ENCODE measurements around the gene RASSF3.
A peak's percentile ranks its signal among the peaks of the same experiment; 100 is the strongest.
"Not testable (repeated sequence)": the region's sequence is repeated elsewhere in the genome, so short reads cannot be mapped to it uniquely, and the experiment has no call there.

Gene RASSF3

DNA sequence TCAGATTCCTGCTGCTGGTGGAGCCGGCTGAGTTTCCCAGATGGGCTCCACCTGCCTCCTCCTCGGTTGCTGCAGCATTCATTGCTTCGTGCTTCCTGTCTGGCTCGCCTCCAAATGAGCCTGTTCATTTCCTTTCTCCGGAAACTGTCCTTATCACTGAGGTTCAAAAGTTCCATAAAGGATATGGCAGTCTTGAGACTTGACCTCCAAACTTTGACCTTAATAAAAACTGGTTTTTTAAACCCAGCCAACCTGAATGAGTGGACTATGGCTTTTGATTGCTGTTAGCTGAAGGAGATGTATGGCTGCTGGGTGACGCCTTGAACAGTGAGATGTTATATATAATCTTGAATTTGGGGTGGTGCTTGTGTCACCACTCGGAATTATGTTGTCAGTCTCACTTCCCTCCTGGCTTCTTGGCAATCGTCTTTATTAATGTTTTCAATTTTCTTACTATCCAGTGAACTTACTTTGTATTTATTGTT lies 62.7 kb downstream of the RASSF3 start:
- DNase-seq, result peak; percentile 75

DNA sequence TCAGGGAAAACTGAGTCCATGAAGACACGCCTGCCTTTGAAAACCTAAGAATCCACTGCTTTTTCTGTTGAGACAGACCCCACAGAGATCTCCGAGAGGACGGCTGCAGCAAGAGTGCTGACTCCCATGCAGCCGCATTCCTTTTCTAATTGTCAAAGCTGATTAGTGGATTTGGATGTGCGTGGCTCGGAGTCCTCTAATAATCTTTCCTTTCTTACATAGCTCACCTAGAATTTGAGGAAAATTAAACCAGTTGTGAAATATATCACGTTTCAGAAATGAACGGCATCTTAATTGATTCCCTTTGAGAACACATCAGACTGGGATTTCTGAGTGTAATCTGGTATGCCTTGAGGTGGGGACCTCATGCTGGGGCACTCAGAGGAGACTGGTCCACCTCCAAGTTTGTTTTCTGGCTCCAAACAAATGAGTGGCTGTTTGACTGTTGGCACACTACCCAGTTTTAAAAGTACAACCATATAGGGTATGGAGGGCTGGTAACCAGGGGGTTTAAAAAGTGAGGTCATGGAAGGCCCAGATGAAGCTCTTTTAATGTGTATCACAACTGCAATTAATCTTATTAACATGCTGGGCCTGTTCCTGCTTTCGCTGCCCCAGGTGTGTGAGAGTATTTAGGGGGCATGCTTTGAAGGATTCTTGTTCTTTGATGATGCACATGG lies 63.3 kb downstream of the RASSF3 start:
- DNase-seq, result peak; percentile 81

- no peak for DNase-seq
These were observed 64.2 kb downstream of the RASSF3 start for GRCh38 chr12:64674367-64674922.

DNA sequence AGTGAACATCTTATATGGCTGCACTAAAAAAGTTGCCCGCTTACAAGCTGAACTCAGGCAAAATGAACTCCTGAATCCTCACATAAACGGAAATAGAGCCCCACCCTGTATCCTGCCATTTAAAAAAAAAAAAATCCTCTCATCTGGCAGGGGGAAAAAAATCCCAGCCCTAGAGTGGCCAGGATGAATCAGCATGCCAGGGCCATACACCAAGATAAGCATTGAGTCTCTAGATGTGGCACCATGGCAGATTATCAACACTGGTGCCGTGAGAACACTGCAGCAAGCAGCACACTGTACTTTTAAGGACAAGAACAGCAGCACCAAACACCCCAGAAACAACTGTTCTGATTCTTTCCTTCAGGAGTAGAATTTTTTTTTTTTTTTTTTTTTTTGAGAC lies 65.5 kb downstream of the RASSF3 start:
- no peak for DNase-seq

GRCh38 chr12:64678248-64678647 lies 68.0 kb downstream of the RASSF3 start:
- DNase-seq, result peak; percentile 76

DNA sequence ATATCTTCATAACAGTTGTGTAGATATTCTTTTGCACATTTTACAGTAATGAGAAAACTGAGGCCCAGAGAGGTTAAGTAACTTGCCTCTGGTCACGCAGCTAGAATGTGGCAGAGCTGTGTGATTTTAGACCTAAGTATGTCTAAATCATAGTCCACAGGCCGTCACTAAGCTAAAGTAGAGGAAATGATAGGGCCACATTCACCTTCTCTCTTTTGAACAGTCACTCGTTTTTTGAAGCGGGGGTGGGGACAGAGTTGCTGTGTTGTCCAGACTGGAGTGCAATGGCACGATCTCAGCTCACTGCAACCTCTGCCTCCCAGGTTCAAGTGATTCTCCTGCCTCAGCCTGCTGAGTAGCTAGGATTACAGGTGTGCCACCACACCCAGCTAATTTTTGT lies 68.5 kb downstream of the RASSF3 start:
- no peak for DNase-seq

GRCh38 chr12:64679487-64680001 lies 69.2 kb downstream of the RASSF3 start:
- peak; percentile 70 for DNase-seq

- DNase-seq, result peak; percentile 40
These were observed 69.9 kb downstream of the RASSF3 start for GRCh38 chr12:64680235-64680634.

DNA sequence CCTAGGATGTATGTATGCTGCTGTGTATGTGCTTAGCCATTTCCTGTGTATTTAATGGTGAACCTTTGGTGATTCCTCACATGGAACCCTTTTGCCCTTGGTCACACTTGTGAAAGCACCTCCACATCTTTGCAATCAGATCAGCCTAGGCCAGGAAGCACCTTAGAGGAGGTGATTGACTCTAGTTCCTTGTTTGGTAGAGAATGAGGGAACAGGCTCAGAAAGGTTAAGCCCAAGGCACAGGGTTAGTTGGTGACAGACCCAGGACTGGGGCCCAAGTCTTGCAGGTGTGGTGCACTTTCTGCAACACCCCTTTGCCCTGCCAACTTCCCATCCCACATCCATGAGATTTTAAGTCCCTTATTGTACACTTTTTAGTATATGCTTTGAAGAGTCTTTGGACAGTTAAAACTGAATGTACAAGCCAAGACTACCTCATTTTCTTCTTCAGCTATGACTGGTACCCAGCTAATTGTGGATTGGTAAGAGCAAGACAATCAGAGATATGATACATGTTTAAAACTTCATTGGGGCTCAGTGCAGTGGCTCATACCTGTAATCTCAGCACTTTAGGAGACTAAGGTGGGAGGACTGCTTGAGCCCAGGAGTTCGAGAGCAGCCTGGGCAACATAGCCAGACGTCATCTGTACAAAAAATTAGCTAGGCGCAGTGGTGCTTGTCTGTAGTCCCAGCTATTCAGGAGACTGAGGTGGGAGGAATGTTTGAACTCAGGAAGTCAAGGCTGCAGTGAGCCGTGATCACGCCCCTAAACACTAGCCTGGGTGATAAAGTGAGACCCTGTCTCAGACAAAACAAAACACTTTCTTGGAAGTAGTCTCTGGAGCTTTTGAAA lies 71.1 kb downstream of the RASSF3 start:
- DNase-seq, result no peak

DNA sequence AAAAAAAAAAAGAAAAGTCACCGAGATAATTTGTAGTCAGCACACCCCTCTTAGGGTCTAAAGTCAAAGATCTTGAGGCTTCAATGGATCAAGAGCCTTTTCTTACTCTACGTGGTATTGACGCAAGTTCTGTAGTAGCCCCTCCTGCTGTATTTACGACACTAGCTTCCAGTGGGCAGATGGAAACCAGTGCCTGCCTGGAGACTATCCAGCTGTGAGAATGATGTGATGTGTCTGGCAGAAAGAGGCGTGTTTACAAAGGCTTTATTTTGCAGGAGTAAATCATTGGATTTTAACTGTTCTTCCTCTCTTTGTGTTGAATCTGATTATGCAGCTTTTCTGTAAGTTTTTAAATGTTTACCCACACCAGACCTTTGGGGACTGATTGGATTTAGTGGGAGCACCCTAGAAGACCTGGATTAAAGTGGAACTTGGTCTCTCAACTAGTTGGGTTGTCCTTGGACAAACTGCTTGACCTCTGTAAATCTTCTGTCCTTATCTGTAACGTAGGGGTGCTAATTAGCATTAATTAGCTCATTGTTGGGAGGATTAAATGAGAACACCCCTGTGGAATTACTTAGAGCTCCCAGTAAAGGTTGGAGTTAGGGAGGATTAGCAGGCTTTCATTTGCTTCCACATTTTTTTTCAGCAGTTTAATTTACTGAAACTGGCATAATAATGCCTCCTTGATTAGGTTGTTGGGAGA lies 72.4 kb downstream of the RASSF3 start:
- DNase-seq, result peak; percentile 66

DNA sequence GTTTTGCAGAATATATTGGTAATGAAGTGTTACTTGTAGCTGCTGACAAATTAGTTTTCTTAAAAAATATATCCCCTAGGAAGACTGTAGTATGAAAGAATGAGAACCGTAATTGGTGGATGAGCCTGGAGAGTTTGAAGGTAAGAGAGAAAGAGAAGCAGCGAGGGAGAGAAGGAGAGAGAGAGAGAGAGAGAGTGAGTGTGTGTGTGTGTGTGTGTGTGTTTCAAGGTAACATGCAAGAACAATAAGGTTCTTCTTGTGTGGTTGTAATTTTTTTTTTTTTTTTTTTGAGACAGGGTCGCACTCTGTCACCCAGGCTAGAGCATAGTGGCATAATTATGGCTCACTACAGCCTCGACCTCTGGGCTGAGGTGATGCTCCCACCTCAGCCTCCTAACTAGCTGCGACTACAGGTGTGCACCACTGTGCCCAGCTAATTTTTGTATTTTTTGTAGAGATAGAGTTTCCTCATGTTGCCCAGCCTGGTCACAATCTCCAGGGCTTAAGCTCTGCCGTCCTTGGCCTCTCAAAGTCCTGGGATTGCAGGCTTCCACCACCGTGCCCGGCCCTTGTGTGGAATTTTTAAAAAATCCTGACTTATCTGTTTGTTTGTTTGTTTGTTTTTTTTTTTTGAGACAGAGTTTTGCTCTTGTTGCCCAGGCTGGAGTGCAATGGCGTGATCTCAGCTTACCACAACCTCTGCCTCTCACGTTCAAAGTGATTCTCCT lies 73.7 kb downstream of the RASSF3 start:
- DNase-seq, result no peak

DNA sequence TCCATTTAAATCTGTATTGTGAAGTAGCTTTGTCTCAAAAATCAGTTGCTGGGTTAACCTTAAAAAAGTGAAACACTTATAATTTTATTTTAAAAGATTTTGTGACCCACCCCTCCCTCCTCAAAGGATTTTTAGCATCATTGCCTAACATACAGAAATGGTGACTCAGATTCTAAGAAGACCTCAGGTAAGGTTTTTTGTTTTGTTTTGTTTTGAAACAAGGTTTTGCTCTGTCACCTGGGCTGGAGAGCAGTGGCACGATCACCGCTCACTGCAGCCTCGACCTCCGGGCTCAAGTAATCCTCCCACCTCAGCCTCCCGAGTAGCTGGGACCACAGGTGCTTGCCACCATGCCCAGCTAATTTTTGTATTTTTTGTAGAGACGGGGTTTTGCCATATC lies 74.8 kb downstream of the RASSF3 start:
- DNase-seq, result no peak

DNA sequence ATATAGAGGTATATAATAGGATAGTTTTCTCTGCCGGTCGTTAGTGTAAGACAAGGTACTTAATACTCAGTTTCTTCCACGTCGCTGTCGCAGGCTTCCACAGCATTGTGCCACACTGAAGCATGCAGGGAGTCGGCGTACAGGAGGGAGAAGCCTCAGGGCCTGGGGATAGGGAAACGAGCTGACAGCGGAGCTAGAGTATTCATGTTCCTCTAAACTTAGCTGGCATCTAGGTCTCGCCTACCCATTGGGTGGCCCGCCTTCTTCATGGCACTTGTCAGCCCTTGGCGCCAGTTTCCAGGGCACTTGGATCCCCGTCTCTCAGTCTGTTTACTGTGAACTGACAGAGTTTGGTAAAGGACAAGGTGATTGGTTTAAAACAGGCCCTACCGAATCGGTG lies 75.3 kb downstream of the RASSF3 start:
- no peak for DNase-seq

GRCh38 chr12:64687816-64688215 lies 77.5 kb downstream of the RASSF3 start:
- no peak for DNase-seq

GRCh38 chr12:64688219-64688618 lies 77.9 kb downstream of the RASSF3 start:
- no peak for DNase-seq

DNA sequence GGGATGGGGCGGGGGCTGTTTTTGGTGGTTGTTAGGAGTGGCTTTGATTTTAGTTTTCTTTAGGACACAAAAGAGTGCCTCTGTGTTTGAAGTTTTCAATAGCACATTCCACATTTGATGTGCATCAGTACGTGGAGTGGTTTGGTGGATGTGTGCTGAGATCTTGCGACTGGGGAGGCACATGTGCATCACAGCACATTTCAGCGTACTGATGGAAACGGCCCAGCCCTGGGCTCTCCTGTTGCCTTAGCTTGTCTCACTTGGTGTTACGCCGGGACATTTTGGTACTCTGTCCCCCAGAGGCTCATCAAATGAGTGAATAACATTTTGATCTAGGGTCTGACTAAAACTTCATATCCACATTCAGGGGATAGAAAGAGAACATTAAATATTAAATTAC lies 78.4 kb downstream of the RASSF3 start:
- DNase-seq, result no peak

- not testable (repeated sequence) for DNase-seq
These were observed 79.9 kb downstream of the RASSF3 start for GRCh38 chr12:64690236-64690635.

GRCh38 chr12:64691227-64691794 lies 81.0 kb downstream of the RASSF3 start:
- DNase-seq, result no peak

DNA sequence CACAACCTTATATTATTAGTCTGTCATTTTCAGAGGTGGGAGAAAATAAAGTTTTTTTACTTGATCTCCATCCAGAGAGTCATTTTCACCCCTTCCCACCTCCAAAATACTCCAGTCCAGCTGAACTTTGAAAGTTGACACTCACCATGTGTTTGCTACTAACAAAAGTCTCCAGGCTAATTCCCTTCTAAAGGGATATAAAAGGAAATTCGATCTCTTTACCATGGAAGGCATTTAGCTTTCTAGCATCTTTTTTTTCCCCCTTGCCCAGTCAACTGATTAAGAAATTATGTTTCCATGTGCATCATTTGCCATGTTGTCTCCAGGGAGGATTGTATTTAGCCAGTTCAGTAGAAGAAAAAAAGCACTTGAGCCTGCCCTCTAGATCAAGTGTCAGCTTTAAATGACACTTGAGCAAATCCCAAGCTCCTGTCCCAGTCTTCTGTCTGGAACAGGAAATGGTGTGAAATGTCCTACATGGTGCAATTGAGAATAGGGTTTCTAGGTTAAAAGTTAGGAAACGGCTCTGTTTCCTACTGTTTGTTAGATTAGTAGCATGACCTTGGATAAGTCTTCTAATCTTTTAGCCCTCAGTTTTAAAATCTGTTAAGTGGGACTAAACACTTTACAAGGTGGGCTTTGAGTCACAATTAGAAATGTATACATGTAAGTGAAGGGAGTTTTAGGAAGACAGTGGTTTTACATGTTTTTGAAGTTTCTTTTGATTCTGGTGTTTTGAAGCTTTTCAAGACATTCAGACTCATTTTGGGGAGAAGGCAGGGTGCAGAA lies 81.7 kb downstream of the RASSF3 start:
- DNase-seq, result peak; percentile 16

DNA sequence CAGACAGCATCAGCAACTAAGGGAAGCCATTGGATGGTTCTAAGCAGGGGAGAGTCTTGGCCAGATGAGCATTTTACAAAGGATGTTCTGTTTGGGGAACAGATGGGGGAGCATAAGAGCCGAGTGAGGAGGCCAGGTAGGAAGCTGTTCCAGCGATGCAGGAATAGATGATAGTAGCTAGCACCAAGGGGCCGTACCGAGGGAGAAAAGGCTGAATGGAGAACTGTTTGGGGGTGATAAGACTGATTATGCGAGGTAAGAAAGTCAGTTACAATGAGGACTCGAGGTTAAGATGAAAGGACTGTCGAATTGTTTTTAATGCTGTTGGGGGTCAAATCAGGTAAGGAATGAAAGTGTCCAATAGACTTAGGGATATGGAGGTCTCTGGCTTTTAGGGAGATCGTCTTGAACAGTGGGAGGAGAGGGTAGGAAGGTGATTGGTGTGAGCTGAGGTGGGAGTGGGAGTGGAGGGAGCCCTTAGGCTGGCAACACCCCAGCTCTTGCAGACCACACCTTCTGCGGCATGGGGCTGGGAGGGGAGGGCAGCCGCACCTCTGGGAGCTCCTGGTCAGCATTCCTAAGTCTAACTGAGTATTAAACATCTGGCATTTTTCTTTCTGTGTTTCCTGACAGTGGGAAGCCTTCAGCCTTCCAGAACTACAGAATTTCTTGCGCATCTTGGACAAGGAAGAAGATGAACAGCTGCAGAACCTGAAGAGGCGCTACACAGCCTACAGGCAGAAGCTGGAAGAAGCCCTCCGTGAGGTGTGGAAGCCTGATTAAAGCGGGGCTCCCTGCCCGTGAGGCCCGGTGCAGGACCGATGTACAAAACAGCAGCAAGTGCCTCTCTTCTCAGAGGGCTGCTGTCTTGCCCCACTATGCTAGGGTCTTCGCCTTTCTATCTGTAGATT lies 84.1 kb downstream of the RASSF3 start:
- no peak for DNase-seq
